CD4-positive, alpha-beta T cell treated with Interleukin-15 for 1 hour (primary cell): Measurements from ENCODE around the gene SKI.
A peak's percentile ranks its signal among the peaks of the same experiment; 100 is the strongest.
"Not testable (repeated sequence)": the region's sequence is repeated elsewhere in the genome, so short reads cannot be mapped to it uniquely, and the experiment has no call there.

Experiments
- DNase-seq: peaks from one replicate; pipeline ENCODE4 v3.0.0-alpha.2; 2020

The SKI gene

DNA sequence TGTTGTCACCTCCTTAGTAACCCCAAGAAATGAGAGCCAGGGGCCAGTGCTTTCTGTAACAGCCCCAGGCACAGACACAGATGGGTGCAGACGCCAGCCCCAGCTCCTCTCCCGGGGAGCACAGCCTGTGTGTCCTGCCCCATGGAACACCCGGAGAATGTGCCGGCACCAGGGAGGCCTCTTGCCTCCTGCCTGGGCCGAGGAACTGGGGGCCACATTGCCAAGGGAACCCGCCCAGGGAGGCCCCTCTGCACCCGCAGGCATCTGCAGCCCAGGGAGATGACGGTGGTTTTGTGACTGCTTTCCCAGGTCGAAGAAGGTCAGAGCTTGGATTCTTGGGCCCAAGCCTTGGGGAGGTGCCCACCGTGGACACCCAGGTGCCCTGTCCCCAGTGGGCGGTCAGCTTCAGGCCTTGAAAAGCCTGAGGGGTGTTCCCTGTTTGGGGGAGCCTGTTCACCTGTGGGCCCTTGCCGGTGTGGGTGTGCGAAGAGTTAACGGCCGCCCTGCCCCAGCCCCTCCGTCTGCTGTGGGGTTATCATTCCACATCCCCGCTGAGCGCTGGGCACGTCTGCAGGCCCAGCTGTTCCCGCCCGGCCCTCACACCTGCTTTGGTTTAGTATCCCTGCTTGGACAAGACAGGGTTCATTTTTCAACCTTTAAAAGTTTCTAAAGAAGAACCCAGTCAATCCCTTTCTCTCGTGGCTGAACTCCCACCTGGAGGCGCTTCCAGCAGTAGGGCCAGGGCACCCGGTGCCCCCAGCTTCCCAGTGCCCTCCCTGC lies 100.7 kb downstream of the SKI start:
- DNase-seq = no peak

DNA sequence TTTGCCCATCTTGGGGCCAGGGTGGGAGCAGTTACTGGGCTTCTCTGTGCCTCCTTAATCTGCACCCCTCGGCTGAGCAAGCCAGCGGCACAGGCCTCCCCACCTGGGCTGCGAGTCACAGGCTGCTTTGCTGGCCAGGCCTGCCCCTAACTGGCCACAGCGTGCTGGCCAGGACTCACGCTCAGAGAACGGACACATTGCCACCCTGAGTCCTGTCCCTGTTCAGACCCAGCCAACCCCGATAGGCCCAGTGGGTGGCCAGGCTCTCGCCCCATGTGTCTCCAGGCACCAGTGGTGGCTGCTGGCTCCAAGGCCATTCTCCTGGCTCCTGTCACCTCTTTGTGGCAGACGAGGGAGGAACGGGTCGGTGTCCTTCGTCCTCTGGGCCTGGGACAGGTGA lies 101.9 kb downstream of the SKI start:
- DNase-seq = no peak

DNA sequence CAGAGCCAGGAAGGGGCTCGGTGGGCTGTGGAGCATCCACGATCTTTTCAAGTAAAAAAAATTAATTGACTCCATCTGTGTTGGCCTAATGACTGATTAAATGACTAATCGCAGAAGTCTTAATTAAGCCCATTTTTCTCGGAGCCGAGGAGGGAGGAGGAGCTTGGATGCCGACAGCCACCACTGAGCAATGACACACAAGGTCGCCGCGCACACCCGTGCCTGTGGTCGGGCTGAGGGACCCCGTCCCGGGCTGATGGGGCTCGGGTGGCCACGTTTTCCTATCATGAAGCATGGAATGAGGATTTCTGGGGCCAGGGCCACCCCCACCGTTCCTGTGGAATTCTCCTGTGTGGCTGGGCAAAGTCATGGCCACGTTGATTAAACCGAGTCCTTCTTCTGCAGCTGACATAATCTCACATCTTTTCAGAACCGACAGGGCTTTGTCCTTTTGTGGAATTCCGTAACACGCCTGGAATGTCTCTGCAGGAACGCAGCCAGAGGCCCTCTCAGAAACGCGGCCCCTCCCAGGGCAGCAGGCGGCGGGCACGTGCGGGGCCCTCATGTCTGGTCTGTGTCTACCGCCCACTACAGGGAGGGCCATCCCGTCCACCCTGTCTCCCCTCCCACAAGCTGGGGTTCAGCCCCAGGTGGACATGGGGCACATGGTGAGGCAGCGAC lies 102.5 kb downstream of the SKI start:
- DNase-seq = no peak

DNA sequence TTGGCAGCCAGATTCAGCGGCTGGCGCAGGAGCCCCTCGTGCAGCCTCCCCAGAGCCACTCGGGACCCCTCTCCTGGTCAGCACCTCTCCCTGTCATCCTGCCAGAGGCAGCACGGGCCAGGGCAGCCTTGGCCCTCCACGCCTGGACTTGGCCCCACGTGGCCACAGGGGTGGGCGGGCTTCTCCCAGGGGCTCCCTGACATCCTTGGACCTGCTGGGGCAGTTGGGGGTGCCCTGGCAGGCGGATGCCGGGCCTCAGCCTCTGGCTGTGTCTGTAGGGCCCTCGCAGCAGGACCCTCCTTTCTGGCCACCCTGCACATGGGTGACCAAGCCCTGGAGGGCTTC lies 103.1 kb downstream of the SKI start:
- DNase-seq = no peak

DNA sequence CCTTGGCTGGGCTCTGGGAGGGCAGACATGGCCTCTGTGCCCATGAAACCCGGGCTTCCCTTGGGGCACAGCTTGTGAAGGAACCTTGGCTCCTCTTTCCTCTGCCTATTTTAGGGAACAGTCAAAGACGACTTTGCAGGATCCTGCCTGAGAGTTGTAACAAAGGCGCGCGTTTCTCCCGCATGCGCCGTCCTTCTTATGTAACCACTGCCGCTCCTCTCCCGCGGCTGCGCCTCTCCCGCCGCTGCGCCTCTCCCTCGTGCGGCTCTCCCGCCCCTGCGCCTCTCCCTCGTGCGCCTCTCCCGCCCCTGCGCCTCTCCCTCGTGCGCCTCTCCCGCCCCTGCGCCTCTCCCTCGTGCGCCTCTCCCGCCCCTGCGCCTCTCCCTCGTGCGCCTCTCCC lies 103.5 kb downstream of the SKI start:
- not testable (repeated sequence) for DNase-seq

DNA sequence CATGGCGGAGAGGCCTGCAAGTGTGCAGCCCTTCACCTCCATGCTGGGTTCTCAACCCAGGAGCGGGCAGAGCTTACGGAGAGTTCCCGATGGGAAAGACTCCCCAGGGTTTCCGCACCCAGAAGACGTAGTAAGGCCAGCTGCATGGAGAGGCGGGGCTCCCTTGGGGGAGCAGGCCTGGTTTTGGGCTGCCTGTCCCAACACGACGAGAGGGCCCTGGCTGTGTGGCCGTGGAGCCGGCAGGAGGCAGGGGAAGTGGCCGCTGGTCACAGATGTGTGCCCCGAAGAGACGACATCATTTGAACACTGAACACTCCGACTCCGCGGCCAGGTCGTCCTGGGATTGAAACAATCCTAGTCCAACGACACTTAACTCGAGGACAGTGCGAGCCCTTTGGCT lies 106.2 kb downstream of the SKI start:
- no peak for DNase-seq

DNA sequence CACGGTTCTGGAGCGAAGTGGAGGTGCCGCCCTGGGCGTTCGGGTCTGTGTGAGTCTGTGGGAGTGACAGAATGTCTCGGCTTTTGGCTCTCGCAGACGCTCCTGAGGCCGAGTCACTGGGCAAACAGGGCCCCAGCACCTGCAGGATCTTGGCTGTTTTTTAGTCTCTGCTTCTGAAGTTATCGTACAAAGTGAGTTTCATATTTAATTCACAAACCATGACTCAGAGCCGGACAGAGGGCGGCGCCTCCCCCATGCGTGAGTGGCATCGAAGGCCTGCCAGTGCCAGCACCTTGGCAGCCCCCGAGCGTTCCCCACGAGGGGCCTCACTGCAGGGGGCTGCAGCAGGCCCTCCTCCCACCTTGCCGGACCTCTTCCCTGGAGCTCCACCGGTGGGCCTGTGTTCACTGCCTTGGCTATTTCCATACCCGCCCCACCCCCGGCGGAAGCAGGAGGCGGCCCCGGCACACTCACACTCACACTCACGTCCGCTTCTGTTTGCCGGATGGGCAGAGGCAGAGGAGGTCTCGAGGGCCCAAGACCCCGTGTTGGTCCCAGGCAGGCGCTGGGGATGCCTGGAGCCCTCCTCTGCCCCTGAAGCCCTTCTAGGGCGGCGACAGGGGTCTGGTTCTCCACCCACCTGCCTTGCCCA lies 106.9 kb downstream of the SKI start:
- no peak for DNase-seq

DNA sequence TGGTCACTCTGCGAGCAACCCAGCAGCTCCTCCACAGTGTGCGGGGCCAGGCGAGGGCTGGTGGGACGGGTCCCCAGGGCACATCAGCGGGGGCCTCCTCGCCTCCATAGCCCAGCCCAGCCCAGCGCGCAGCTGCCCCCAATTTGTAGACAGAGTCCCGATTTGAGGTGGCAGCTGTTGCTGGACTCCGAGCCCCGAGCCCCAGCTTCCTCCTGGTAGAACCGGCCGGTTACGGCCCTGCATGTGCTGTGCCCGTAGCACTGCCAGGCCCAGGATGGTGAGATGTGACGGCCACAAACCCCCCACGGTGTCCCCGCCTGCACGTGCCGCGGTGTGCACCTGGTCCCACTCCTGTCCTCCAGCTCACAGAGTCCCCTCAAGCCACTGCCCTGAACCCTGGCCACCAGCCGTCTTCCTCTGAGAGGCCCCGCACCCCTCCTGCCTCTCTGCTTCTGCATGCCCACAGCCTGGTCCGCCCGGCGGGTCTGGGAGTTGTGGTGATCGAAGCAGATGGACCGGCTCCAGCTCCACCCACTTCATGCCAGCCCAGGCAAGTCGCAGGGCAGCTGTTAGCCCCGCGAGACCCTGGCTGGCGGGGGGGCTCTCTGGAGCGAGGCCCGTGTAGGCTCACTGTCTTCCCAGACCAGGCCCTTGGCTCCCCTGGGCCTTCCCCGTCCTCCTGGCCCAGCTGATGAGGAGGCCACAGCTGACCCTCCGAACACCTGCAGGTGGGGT lies 107.8 kb downstream of the SKI start:
- DNase-seq = no peak

DNA sequence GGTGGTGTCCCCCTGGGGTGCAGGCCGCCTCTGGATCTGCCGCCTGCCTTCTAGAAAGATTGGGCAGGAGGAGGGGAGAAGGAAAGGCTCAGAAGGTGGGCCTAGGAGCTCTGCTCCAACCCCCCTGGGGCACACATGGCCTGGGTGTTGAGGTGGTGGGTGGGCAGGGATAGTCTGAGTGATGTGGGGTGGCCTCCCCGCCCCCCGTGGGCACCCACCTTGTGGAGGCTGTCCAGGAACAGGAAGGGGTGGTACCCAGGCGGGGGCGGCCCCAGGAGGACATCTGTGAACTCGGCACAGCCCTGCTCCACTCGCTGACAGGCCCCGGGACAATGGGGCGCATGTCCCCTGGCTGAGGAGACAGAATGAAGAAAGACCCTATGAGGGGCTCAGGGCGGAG lies 108.4 kb downstream of the SKI start:
- DNase-seq = no peak

DNA sequence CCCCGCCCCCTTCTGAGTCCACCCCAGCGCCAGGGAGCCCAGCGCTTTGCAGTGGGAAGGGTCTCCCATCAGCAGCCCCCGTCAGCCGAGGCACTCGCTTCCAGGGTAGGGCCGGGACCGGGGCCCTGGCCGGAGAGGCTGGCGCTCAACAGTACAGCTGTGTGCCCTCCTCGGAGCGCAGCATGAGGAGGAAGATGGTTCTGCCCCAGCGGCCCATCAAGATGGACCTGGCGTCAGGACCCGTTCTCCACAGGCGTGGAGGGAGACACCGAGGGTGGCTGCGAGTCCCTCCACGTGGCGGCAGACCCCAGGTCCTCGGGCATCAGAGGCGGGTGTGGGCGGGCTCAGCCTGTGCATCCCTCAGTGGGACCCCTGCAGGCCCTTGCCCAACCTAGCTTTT lies 109.0 kb downstream of the SKI start:
- no peak for DNase-seq

DNA sequence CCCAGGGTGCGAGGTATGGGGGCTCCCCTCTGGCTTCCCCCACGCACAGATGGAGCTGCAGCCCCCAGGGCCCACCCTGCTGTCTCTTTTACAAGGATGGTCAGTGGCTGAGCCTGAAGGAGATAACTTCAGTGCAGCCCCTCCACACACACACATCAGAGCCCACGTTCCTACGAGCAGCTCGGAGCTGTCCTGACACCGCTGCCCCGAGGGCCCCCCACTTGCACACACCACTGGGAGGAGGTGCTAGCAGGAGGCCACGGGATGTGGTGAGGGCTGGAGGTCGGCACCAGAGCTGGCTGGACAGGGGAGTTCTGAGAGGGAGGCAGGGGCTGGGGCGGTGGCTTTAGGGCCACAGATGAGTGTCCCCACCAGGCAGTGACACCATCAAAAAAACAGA lies 109.4 kb downstream of the SKI start:
- DNase-seq = no peak

DNA sequence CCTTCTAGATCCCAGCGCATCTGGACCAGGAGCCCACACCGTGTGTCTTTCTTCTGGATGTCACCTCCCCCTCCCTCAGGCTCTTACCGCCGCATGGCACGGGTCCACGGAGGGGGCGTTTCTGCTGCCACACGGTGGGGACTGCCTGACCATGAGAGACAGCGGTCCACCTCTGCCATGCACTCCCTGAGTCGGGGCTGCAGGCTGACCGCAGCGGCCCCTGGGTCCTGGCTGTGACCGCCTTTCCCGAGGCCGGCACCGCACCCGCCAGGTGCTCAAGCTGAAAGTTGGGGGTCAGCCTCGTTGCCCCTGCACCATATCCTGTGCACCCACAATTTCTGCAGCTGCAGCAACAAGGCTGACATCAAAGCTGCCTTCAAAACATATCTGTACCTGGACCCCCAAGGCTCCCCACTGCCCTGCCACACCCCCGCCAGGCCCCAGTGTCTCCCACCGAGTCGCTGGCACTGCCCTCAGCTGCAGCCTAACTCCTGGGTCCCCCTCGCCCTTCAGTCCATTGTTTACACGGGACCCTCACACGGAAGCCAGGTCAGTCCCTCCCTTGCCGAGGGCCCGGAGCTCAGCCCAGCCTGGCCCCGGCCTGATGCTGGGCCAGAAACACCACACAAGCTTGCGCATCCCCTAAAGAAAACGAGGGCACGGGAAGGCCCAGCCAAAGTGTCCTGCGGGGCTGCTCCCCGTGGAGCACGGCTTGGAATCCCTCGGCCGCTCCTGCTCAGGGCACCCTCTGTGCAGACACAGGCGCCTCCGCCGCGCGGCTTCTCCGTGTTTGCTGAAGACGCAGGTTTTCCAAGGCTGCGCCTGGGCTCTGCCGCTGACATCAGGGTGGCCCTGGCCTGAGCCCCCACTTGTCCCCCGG lies 111.3 kb downstream of the SKI start:
- no peak for DNase-seq

DNA sequence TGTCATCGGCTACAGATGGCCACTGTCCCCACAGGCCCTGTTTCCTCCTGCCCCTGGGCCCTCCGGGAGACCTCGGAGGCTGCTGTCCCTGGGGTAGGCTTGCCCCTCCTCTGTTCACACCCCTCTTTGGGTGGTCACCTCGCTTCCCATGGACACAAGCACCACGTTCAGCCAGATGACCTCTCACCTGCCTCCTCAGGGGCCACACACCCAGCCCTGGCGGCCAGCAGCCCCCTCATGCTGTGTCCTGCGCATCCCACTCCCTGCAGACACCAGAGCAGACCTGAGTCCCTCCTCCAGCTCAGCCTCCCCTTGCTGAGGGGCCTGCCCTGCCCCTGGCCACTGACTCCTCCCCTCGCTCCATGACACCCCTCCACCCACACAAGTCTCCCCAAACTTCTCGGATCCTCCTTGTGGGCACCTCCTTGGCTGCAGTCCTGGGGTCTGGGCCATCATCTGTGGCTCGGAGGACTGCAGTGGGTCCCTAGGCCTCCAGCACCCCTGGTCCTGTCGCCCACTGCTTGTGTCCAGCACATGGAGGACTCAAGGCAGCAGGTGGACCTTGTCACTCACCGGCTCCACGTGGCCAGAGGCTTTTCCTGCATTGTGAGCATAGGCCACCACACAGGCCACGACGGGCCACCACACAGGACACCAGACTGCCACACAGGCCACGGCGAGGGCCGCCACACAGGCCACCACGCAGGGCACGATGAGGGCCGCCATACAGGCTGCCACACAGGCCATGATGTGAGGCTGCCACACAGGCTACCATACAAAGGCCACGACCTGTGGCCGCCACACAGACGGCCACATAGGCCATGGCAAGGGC lies 112.2 kb downstream of the SKI start:
- DNase-seq = no peak

DNA sequence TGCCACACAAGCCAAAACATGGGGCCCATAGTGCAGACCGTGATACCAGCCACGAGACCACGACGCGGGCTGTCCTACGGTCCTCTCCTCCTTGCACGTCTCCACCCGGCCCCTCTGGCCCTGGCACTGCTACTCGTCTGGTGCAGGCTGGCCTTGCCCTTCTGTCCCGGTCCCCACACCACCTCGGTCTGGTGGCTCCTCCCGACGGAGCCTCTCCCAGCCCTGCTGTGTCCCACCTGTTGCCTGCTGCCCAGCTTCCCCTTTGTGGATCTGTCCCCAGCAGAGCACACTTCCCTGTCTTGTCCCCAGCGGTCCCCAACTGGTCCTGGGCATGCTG lies 112.8 kb downstream of the SKI start:
- DNase-seq = no peak

DNA sequence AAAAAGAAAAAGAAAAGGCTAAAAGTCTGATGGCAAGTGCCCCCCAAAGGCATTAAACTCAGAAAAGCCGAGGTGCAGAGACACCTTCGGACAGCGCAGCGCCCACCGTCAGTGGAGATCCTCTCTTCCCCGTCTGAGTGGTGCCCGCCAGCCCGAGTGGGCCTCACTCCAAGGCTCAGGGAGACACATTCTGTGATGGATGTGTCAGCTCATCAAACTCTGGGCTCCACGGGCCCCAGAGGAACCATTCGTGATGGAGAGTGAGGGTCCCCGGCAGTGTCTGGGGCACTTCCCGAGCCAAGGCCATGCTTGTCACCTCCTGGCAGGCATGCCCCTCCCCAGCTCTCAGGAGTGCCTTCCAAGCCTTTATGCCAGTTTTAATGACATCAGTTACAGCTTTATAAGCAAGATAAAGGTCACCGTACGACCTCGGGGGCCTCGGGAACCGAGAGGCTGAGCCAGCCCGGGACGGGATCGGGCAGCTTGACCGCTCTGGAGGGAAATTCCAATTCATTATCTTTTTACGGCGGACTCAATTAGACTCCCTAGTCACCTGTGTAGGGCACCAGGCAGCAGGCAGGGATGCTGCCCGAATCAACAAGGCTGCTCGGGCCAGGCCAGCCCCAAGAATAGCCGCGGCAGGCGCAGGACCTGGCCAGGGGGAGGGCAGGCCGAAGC lies 113.7 kb downstream of the SKI start:
- DNase-seq = no peak

DNA sequence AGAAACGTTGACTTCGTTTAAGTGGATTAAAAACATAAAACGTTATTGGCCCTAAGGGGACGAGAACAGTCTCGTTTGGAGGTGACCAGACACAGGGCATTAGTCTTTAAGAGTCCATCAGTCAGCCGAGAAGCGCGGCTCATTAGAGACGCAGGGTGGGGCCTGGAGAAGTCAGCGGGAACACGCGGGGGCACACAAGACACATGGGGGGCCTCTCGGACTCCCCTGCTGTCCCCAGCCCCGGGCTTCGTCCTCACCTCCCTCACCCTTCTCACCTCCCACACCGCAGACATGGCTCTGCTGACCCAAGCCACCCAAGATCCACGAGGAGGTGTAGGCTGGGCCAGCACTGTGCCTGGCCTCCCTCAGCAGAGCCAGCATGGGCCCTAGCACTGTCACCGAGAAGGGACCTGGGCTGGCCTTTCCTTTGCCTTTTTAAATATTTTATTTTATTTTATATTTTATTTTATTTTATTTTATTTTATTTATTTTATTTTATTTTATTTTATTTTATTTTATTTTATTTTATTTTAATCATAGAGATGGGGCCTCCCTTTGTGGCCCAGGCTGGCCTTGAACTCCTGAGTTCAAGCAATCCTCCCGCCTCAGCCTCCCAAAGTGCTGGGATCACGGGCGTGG lies 114.4 kb downstream of the SKI start:
- DNase-seq = no peak

DNA sequence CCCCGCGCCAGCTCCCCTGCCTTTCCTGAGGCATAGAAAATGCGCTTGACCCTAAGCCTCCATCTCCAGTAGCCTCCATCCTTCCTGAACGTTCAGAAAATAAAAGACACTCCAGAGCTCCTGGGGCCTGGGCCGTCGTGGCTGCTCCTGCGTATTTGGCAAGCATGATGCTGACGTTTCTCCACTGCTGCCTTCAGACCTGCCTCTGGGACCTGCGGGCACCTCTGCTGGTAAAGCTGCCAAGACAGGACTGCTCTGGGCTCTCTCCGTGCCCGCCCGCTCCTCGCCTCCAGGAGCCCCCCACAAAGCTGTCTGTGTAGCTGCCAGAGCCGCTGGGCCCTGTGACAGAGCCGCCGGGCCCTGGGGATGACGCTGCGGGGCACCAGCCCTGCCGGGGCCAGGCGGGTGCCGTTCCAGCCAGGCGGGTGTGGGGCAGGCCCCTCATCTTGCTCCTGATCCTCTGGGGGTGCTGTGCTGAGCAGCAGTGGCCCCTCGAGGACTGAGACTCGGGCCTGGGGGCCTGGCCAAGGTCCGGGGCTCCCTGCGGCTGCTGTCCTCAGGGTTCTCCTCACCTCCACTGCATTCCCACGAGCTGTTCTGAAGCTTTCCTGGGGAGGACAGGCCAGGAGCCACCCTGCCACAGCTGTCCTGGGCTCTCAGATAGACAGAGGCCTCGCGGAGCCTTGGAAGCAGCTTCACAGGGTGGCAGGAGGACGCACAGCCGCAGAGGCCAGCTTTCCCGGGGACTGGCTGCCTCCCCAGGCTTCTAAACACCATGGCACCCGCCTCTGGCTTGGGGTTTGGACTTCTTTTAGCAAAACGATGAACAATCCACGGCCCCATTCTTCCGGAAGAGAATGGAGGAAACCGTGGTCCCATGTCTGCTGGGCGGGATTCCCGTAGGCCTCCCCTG lies 115.2 kb downstream of the SKI start:
- DNase-seq = no peak

DNA sequence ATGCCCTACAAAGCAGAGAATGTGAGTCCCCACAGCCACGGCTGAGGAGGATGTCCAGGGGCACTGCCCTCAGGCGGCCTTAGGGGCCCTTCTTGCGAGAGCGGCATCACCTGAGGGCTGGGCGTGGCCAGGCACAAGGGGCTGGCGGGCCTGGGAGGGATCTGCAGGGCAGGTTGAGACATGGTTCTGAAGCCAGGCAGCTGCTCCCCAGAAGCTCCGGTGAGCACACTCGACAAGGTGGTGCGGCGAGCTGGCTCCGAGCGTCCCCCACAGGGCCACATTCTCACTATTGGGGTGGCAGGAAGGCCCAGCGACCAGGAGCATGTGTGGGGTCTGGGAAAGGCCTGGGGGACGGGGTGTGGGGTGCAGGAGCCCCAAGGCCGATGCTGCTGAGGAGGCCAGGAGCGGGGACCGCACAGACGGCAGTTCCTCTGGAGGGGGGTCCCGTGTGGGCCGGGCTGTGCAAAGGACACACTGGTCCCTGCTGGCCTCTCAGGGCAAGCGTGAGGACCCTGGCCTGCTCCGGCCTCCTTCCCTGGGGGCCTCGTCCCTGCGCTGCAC lies 116.1 kb downstream of the SKI start:
- DNase-seq = peak; percentile 9

DNA sequence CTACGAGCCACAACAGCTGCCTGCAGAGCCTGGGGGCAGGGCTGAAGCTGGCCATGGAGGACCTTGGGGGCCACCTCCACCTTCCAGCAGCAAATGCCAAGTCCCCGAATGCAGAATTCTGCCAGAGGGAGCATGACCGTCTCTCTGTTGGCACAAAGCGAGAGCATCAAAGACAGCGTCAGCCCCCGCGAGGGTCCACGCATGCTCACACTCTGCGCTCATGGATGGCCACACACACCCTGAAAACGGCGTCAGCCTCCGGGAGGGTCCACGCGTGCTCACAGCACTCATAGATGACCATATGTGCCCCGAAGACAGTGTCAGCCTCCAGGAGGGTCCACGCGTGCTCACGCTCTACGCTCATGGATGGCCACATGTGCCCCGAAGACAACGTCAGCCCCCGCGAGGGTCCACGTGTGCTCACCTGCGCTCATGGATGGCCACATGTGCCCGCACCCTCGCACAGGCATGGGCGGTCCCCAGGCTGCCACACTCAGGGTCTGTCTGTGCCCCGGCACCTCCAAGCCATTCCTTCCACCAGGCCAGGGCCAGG lies 116.7 kb downstream of the SKI start:
- DNase-seq = peak; percentile 7
